Measurements from ENCODE around the gene AGTRAP. TPM values are rescaled to one million over a fixed set of nuclear protein-coding genes. Genes with fewer than 3 reads are reported as not detected.
A peak's percentile ranks its signal among the peaks of the same experiment; 100 is the strongest.

Gene AGTRAP
- total and polyA plus RNA-seq, 9 of the 15 experiments (the other 6 are each of a cell fraction or from before 2014, with no cell fraction given) = 26.8 to 105 (median 57.5) TPM

- no peak for TF ChIP-seq ARID3B (CRISPR knock-in tag; IDR thresholded peaks at IDR 0.05; ENCODE audit: borderline replicate concordance)
- TF ChIP-seq KHSRP (IDR thresholded peaks at IDR 0.05) = no peak
- TF ChIP-seq JUN (IDR thresholded peaks at IDR 0.05; ENCODE audit: borderline replicate concordance, low read depth, low read length) = no peak
- no peak for TF ChIP-seq JUN (CRISPR knock-in tag; IDR thresholded peaks at IDR 0.05; ENCODE audit: borderline replicate concordance)
- TF ChIP-seq ZNF655 (CRISPR knock-in tag; IDR thresholded peaks at IDR 0.05) = no peak; the same call in 1 of the 2 replicates
- no peak for TF ChIP-seq ZNF507 (tag; conservative IDR thresholded peaks at IDR 0.05)
- TF ChIP-seq SPI1 (IDR thresholded peaks at IDR 0.05; ENCODE audit: borderline replicate concordance, low read depth, low read length) = no peak
- no peak for TF ChIP-seq GTF2E2 (tag; IDR thresholded peaks at IDR 0.05)
- TF ChIP-seq ZNF212 (CRISPR knock-in tag; IDR thresholded peaks at IDR 0.05) = no peak
- no peak for TF ChIP-seq CREB1 (IDR thresholded peaks at IDR 0.05)
- TF ChIP-seq CREB1 (CRISPR knock-in tag; IDR thresholded peaks at IDR 0.05) = no peak
- TF ChIP-seq, protein P1, sequence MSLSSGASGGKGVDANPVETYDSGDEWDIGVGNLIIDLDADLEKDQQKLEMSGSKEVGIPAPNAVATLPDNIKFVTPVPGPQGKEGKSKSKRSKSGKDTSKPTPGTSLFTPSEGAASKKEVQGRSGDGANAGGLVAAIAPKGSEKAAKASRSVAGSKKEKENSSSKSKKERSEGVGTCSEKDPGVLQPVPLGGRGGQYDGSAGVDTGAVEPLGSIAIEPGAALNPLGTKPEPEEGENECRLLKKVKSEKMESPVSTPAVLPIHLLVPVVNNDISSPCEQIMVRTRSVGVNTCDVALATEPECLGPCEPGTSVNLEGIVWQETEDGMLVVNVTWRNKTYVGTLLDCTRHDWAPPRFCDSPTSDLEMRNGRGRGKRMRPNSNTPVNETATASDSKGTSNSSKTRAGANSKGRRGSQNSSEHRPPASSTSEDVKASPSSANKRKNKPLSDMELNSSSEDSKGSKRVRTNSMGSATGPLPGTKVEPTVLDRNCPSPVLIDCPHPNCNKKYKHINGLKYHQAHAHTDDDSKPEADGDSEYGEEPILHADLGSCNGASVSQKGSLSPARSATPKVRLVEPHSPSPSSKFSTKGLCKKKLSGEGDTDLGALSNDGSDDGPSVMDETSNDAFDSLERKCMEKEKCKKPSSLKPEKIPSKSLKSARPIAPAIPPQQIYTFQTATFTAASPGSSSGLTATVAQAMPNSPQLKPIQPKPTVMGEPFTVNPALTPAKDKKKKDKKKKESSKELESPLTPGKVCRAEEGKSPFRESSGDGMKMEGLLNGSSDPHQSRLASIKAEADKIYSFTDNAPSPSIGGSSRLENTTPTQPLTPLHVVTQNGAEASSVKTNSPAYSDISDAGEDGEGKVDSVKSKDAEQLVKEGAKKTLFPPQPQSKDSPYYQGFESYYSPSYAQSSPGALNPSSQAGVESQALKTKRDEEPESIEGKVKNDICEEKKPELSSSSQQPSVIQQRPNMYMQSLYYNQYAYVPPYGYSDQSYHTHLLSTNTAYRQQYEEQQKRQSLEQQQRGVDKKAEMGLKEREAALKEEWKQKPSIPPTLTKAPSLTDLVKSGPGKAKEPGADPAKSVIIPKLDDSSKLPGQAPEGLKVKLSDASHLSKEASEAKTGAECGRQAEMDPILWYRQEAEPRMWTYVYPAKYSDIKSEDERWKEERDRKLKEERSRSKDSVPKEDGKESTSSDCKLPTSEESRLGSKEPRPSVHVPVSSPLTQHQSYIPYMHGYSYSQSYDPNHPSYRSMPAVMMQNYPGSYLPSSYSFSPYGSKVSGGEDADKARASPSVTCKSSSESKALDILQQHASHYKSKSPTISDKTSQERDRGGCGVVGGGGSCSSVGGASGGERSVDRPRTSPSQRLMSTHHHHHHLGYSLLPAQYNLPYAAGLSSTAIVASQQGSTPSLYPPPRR (CRISPR knock-in tag; IDR thresholded peaks at IDR 0.05; ENCODE audit: borderline replicate concordance) = no peak
- peak; percentile 20; the same call in 1 of the 2 replicates for TF ChIP-seq POLR2G (IDR thresholded peaks at IDR 0.05; ENCODE audit: low read depth, low read length)
- no peak for TF ChIP-seq ZNF76 (CRISPR knock-in tag; IDR thresholded peaks at IDR 0.05; ENCODE audit: borderline replicate concordance)
- TF ChIP-seq HDAC2 (IDR thresholded peaks at IDR 0.05) = no peak
- no peak for TF ChIP-seq ZBTB1 (CRISPR knock-in tag; IDR thresholded peaks at IDR 0.05; ENCODE audit: borderline replicate concordance, low read depth)
- TF ChIP-seq MCM2 (IDR thresholded peaks at IDR 0.05; ENCODE audit: low read depth) = no peak
- TF ChIP-seq ZNF512 (tag; IDR thresholded peaks at IDR 0.05) = no peak
- no peak for TF ChIP-seq ZNF445 (CRISPR knock-in tag; IDR thresholded peaks at IDR 0.05; ENCODE audit: low read depth)
These were observed 50.2 kb downstream of the AGTRAP start (continued) for GRCh38 chr1:11786168-11786567.
